ENCODE results near the gene FHL2. TPM values are rescaled to one million over a fixed set of nuclear protein-coding genes. Genes with fewer than 3 reads are reported as not detected.

Gene FHL2
- total and polyA plus RNA-seq, 2 of the 13 experiments (the other 11 are each of a cell fraction or from before 2014, with no cell fraction given) = 1.9 to 74.8 TPM

DNA sequence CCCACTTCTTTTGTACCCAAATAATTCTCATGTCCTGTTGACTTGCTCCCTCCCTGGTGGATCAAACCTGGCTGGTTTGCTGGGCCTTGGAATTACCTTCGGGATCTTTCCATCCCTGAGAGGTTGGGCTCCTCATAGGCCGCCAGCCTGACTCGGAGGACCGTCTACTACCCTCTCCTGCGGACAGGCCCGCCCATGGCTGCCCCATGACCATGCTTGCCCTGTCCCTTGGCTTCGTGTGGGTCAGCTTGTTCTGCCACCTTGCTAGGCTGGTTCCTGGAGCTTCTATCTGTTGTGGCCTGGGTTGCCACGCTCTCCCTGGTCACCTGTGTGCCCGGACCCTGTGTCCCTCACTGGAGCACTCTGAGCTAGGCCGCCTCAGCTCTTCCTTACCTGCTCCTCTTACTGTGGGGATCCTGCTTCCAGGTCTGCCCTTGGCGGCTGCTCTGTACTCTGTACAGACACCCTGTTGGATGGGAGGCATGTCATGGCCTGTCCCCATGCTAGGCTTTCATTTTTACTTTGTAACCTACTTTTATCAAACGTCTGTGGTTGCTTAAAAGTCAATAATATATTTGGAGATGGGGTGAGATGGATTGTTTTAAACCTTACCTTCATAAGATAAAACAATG lies 29.7 kb upstream of the FHL2 start:
- Histone ChIP-seq H3K4me3 (replicated peaks in 1 of 3; ENCODE audit: insufficient read depth in 1 of 3, low read depth in 2 of 3, low read length in 3 of 3) (no peak overlapping the region), H3K4me1 (ENCODE audit: insufficient read depth, low read length) (peaks cover 13% of the 10 kb centered on the region; the same call in 1 of the 2 replicates), H3K9ac (ENCODE audit: insufficient read depth, low read depth, low read length) (no peak overlapping the region), H3K4me2 (ENCODE audit: low read depth, low read length) (peak overlapping the region; percentile 5; the same call in 1 of the 2 replicates), H4K20me1 (ENCODE audit: insufficient read depth, low read length) (no peaks in the 10 kb centered on the region), H3K36me3 (replicated peaks in 1 of 2; ENCODE audit: control insufficient read depth in 1 of 2, insufficient read depth in 2 of 2, low read length in 2 of 2) (no peaks in the 10 kb centered on the region), H2AFZ (ENCODE audit: low read length) (no peak overlapping the region), H3K27me3 (ENCODE audit: control insufficient read depth in 1 of 2, insufficient read depth in 2 of 2, low read length in 2 of 2) (peaks cover 4 to 23% of the 10 kb centered on the region in 2 experiments), H3K27ac (ENCODE audit: extremely low read length, insufficient read depth, low read length) (no peak overlapping the region), H3K9me3 (ENCODE audit: low read length) (no peaks in the 10 kb centered on the region), H3K79me2 (ENCODE audit: insufficient read depth, low read length) (no peaks in the 10 kb centered on the region)
- ATAC-seq (peak; percentile 74), FAIRE-seq (no peak), DNase-seq (ENCODE audit: low spot score) (no peak)
- no TSS peak for BruUV-seq (replicated peaks)
- intact Hi-C loops (cut with micrococcal nuclease; ENCODE audit: unreplicated experiment) = no loop called here
- POLR2A ChIA-PET = no interaction called here
- in situ Hi-C loops (cut with HindIII; ENCODE audit: extremely low pct_ligation_motif_present, low pct_unique_long_range_greater_than_20kb) = no loop called here
- 20% methylated on average over 12 of the region's 12 CpGs for WGBS (ENCODE audit: low lambda C conversion rate)
- CTCF ChIA-PET (ENCODE audit: low intra/inter-chr PET ratio, low total read pairs) = no interaction called here
- TF ChIP-seq SP1 (IDR thresholded peaks at IDR 0.05) (no peak), SP1 (CRISPR knock-in tag; IDR thresholded peaks at IDR 0.05) (no peak), SP4 (CRISPR knock-in tag; IDR thresholded peaks at IDR 0.05) (no peak), HMG20B (CRISPR knock-in tag; conservative IDR thresholded peaks at IDR 0.05) (no peak), ZMYM3 (CRISPR knock-in tag; IDR thresholded peaks at IDR 0.05) (no peak), KDM5B (CRISPR knock-in tag; IDR thresholded peaks at IDR 0.05; ENCODE audit: borderline replicate concordance) (peak; percentile 27; the same call in 1 of the 2 replicates), ZNF331 (CRISPR knock-in tag; IDR thresholded peaks at IDR 0.05) (no peak), HDAC1 (CRISPR knock-in tag; IDR thresholded peaks at IDR 0.05) (0 out of 2 replicates have a peak, but pooled peaks have one; percentile 23), AHR (CRISPR knock-in tag; IDR thresholded peaks at IDR 0.05) (no peak), HES4 (CRISPR knock-in tag; IDR thresholded peaks at IDR 0.05; ENCODE audit: borderline replicate concordance) (peak; percentile 74), ZNF780A (CRISPR knock-in tag; IDR thresholded peaks at IDR 0.05) (no peak), ZNF678 (CRISPR knock-in tag; IDR thresholded peaks at IDR 0.05) (no peak), NKX3-1 (CRISPR knock-in tag; IDR thresholded peaks at IDR 0.05) (no peak), FIP1L1 (IDR thresholded peaks at IDR 0.05; ENCODE audit: borderline replicate concordance, insufficient read depth, low read depth, low read length) (no peak), RFX5 (IDR thresholded peaks at IDR 0.05; ENCODE audit: low read depth, low read length) (no peak), EP300 (IDR thresholded peaks at IDR 0.05; ENCODE audit: low read depth in 2 of 2, low read length in 2 of 2) (no peak), EP300 (CRISPR knock-in tag; IDR thresholded peaks at IDR 0.05; ENCODE audit: borderline replicate concordance) (no peak), EZH2 (conservative IDR thresholded peaks at IDR 0.05; ENCODE audit: low read depth, low read length) (no peak)
- TF ChIP-seq, protein P1, sequence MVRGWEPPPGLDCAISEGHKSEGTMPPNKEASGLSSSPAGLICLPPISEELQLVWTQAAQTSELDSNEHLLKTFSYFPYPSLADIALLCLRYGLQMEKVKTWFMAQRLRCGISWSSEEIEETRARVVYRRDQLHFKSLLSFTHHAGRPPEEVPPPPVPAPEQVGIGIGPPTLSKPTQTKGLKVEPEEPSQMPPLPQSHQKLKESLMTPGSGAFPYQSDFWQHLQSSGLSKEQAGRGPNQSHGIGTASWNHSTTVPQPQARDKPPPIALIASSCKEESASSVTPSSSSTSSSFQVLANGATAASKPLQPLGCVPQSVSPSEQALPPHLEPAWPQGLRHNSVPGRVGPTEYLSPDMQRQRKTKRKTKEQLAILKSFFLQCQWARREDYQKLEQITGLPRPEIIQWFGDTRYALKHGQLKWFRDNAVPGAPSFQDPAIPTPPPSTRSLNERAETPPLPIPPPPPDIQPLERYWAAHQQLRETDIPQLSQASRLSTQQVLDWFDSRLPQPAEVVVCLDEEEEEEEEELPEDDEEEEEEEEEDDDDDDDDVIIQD (CRISPR knock-in tag; IDR thresholded peaks at IDR 0.05; ENCODE audit: low read depth) = no peak
- TF ChIP-seq, protein P2, sequence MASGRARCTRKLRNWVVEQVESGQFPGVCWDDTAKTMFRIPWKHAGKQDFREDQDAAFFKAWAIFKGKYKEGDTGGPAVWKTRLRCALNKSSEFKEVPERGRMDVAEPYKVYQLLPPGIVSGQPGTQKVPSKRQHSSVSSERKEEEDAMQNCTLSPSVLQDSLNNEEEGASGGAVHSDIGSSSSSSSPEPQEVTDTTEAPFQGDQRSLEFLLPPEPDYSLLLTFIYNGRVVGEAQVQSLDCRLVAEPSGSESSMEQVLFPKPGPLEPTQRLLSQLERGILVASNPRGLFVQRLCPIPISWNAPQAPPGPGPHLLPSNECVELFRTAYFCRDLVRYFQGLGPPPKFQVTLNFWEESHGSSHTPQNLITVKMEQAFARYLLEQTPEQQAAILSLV (CRISPR knock-in tag; IDR thresholded peaks at IDR 0.05; ENCODE audit: borderline replicate concordance) = no peak

All from HepG2 (cell line).